HepG2 (cell line): Measurements from ENCODE around the gene B4GALT5. TPM values are rescaled to one million over a fixed set of nuclear protein-coding genes. Genes with fewer than 3 reads are reported as not detected.

ENCODE experiments used
- ATAC-seq: fragments of 200-7000 bp; cut with Tn5 transposase; 3 replicates; pipeline ENCODE4 v1.9.1; 2020; ENCODE audit warnings: mild to moderate bottlenecking, moderate library complexity
- BruUV-seq: library from RNA; stranded (reverse); fragments of 400-500 nt; replicated peaks from 2 replicates; lab custom pipeline; 2021; lab: Mats Ljungman, UMichigan
- CTCF ChIA-PET: fragments of 300-600 bp; formaldehyde crosslinking; extraction: SDS; loops from one replicate; lab custom pipeline; 2021; ENCODE audit warnings: low total read pairs, inconsistent platforms, low intra/inter-chr PET ratio; lab: Yijun Ruan, JAX
- POLR2A ChIA-PET: fragments of 350-600 bp; sonication (Branson Sonifier 250); formaldehyde crosslinking; loops from one replicate; lab custom pipeline; 2020; ENCODE audit warnings: antibody characterized with exemption, inconsistent platforms; lab: Yijun Ruan, JAX
- DNase-seq: peaks from one replicate; pipeline ENCODE4 v3.0.0-alpha.2; 2015; ENCODE audit warnings: low spot score
- FAIRE-seq: peaks from 3 replicates; lab custom pipeline; 2011; peaks lifted over from hg19 to GRCh38; lab: Jason Lieb, UNC
- H2AFZ ChIP-seq: one replicate; pipeline ENCODE4 v1.6.1; 2011; ENCODE audit warnings: low read length, inconsistent platforms
- H3K27ac ChIP-seq: fragments of 300-600 bp; 3 replicates; pipeline ENCODE4 v1.8.0; 2011; ENCODE audit warnings: mixed run types, mild to moderate bottlenecking, mixed read lengths, low read length, inconsistent platforms; ENCODE audit not compliant: insufficient read depth; ENCODE audit errors: extremely low read length
- H3K27me3 ChIP-seq, 2 experiments: fragments of 200-600 bp in 1 of 2; 2 replicates in 1 of 2; 3 replicates in 1 of 2; pipeline versions ENCODE4 v1.6.0 to v1.8.0; 2011; ENCODE audit warnings: low read length in 2 of 2, mild to moderate bottlenecking in 2 of 2, moderate library complexity in 2 of 2, inconsistent platforms in 1 of 2; ENCODE audit not compliant: insufficient read depth in 2 of 2, control insufficient read depth in 1 of 2
- H3K36me3 ChIP-seq, 2 experiments: fragments of 200-600 bp in 1 of 2; replicated peaks in 1 of 2; 2 replicates in 1 of 2; 3 replicates in 1 of 2; pipeline versions ENCODE4 v1.5.1 to v1.8.0; 2011; ENCODE audit warnings: low read length in 2 of 2, inconsistent platforms in 1 of 2; ENCODE audit not compliant: insufficient read depth in 2 of 2, control insufficient read depth in 1 of 2
- H3K4me1 ChIP-seq: 2 replicates; pipeline ENCODE4 v1.5.1; 2012; ENCODE audit warnings: low read length, inconsistent platforms; ENCODE audit not compliant: insufficient read depth
- H3K4me2 ChIP-seq: 2 replicates; pipeline ENCODE4 v1.6.0; 2011; ENCODE audit warnings: low read depth, low read length, inconsistent platforms
- H3K4me3 ChIP-seq, 3 experiments: fragments of 200-600 bp in 1 of 3; sonication (generic), shearing (Covaris generic) in 1 of 3; replicated peaks in 1 of 3; 2 replicates each; pipeline ENCODE4 v1.5.1; 2011 to 2016; ENCODE audit warnings: low read length in 3 of 3, inconsistent platforms in 2 of 3, low read depth in 2 of 3, mild to moderate bottlenecking in 2 of 3, control low read depth in 1 of 3, mixed read lengths in 1 of 3; ENCODE audit not compliant: insufficient read depth in 1 of 3
- H3K79me2 ChIP-seq: one replicate; pipeline ENCODE4 v1.6.1; 2011; ENCODE audit warnings: low read length, inconsistent platforms; ENCODE audit not compliant: insufficient read depth
- H3K9ac ChIP-seq: 2 replicates; pipeline ENCODE4 v1.6.0; 2011; ENCODE audit warnings: mild to moderate bottlenecking, low read depth, low read length, inconsistent platforms; ENCODE audit not compliant: insufficient read depth
- H3K9me3 ChIP-seq: 2 replicates; pipeline ENCODE4 v1.5.1; 2012; ENCODE audit warnings: mild to moderate bottlenecking, low read length
- H4K20me1 ChIP-seq: 2 replicates; pipeline ENCODE4 v1.6.0; 2011; ENCODE audit warnings: inconsistent platforms, mild to moderate bottlenecking, low read length, moderate library complexity; ENCODE audit not compliant: insufficient read depth
- GABPA ChIP-seq, 2 experiments: IDR thresholded peaks; 2 replicates each; pipeline ENCODE4 v1.6.1; 2011 to 2016; ENCODE audit warnings: low read depth in 2 of 2, low read length in 1 of 2, missing biosample characterization in 1 of 2, missing genetic modification characterization in 1 of 2
- GLI4 ChIP-seq: sonication (generic); formaldehyde crosslinking; IDR thresholded peaks from 2 replicates; pipeline ENCODE4 v1.5.1; 2020; ENCODE audit warnings: missing genetic modification reagents, mild to moderate bottlenecking, moderate library complexity, borderline replicate concordance
- GTF2F1 ChIP-seq: fragments of 150-350 bp; IDR thresholded peaks from 2 replicates; pipeline ENCODE4 v1.6.1; 2014; ENCODE audit warnings: low read length
- HDAC1 ChIP-seq: sonication (generic); formaldehyde crosslinking; IDR thresholded peaks from 2 replicates; pipeline ENCODE4 v1.5.1; 2020; ENCODE audit warnings: mild to moderate bottlenecking, missing genetic modification reagents
- HNF1A ChIP-seq, 2 experiments: sonication (generic) in 1 of 2; formaldehyde crosslinking in 1 of 2; IDR thresholded peaks; 2 replicates each; pipeline versions ENCODE4 v1.4.0 to v1.6.1; 2016 to 2020; ENCODE audit warnings: borderline replicate concordance in 1 of 2, low read depth in 1 of 2, mild to moderate bottlenecking in 1 of 2, missing genetic modification reagents in 1 of 2
- PHB2 ChIP-seq: fragments of 450-650 bp; IDR thresholded peaks from 2 replicates; pipeline ENCODE4 v1.6.1; 2018; ENCODE audit not compliant: partially characterized antibody
- RNF2 ChIP-seq: fragments of 450-650 bp; conservative IDR thresholded peaks from 2 replicates; pipeline ENCODE4 v1.6.1; 2016; ENCODE audit warnings: low read depth
- SCMH1 ChIP-seq: sonication (generic); formaldehyde crosslinking; IDR thresholded peaks from 2 replicates; pipeline ENCODE4 v1.9.0; 2021; ENCODE audit warnings: missing genetic modification reagents, mild to moderate bottlenecking, borderline replicate concordance
- SIN3B ChIP-seq: fragments of 150-350 bp; IDR thresholded peaks from 2 replicates; pipeline ENCODE4 v1.6.1; 2014; ENCODE audit warnings: low read length
- STAT6 ChIP-seq: sonication (generic); formaldehyde crosslinking; IDR thresholded peaks from 2 replicates; pipeline ENCODE4 v1.4.0; 2020; ENCODE audit warnings: missing genetic modification reagents, mild to moderate bottlenecking, borderline replicate concordance
- ZFP82 ChIP-seq: sonication (generic); formaldehyde crosslinking; IDR thresholded peaks from 2 replicates; pipeline ENCODE4 v1.5.1; 2020; ENCODE audit warnings: mild to moderate bottlenecking, missing genetic modification reagents, borderline replicate concordance
- ZNF430 ChIP-seq: sonication (generic); formaldehyde crosslinking; IDR thresholded peaks from 2 replicates; pipeline ENCODE4 v1.9.0; 2021; ENCODE audit warnings: mild to moderate bottlenecking, missing genetic modification reagents
- ZNF44 ChIP-seq: sonication (generic); formaldehyde crosslinking; IDR thresholded peaks from 2 replicates; pipeline ENCODE4 v1.5.1; 2020; ENCODE audit warnings: mild to moderate bottlenecking, missing genetic modification reagents
- ZNF747 ChIP-seq: sonication (generic); formaldehyde crosslinking; IDR thresholded peaks from 2 replicates; pipeline ENCODE4 v1.8.1; 2023; ENCODE audit warnings: missing genetic modification reagents, mild to moderate bottlenecking, borderline replicate concordance
- WGBS: methylation state at CpG from one replicate; pipeline ENCODE4 v1.1.6; 2017; ENCODE audit warnings: low lambda C conversion rate; 5-methylcytosine and 5-hydroxymethylcytosine counted together
- in situ Hi-C: cut with HindIII; loops from 2 replicates; pipeline ENCODE4 v1.10.0; 2017; ENCODE audit warnings: low pct_unique_long_range_greater_than_20kb; ENCODE audit not compliant: extremely low pct_ligation_motif_present
- intact Hi-C: fragments of 100-400 bp; cut with micrococcal nuclease; formaldehyde crosslinking; loops from one replicate; pipeline ENCODE4 v1.10.0; 2022; ENCODE audit not compliant: unreplicated experiment
- polyA plus RNA-seq, 8 experiments: library from polyadenylated mRNA; depleted of rRNA in 3 of 8; stranded (reverse) in 7 of 8; unstranded in 1 of 8; fragments of >200 nt; fragmentation: Illumina TruSeq in 4 of 8; extraction: Trizol in 4 of 8; gene quantifications; 2 replicates each; pipeline versions ENCODE4 v1.2.1 to v1.2.3, GENCODE V29; 2011 to 2016; ENCODE audit warnings: low read depth in 4 of 8, missing spikeins in 1 of 8, mixed read lengths in 1 of 8; ENCODE audit not compliant: insufficient read depth in 1 of 8
- total RNA-seq, 5 experiments: library from RNA; depleted of rRNA; stranded (reverse); fragments of >200 nt; fragmentation: Illumina TruSeq; extraction: Trizol; gene quantifications; 2 replicates each; pipeline ENCODE4 v1.2.3, GENCODE V29; 2016; ENCODE audit warnings: low read depth in 1 of 5

The B4GALT5 gene
- total and polyA plus RNA-seq, 2 of the 13 experiments (the other 11 are each of a cell fraction or from before 2014, with no cell fraction given) = 27.3 to 30.9 TPM

GRCh38 chr20:49583669-49584417, 129.8 kb downstream of the B4GALT5 start:
- Histone ChIP-seq H3K79me2 (no peaks in the 10 kb centered on the region), H3K27me3 (peaks cover 0 to 4% of the 10 kb centered on the region in 2 experiments; a peak in 1 of 5 replicates), H3K9me3 (peaks cover 7% of the 10 kb centered on the region), H3K36me3 (no peaks in the 10 kb centered on the region), H3K4me3 (peak overlapping the region in 2 of 3 experiments; percentile 29 to 59; a peak in 4 of 6 replicates), H3K4me1 (peaks cover 56% of the 10 kb centered on the region), H3K27ac (peak overlapping the region; percentile 84), H3K4me2 (peak overlapping the region; percentile 83), H4K20me1 (no peaks in the 10 kb centered on the region), H3K9ac (peak overlapping the region; percentile 68), H2AFZ (no peak overlapping the region)
- ChIA-PET POLR2A (interaction anchor here (0.6 to 4.3 kb wide), 24 partner anchors 8 to 352 kb away, joined by 3 to 126 read pairs (median 5); partner anchors contain the start of genes RNF114, SLC9A8 and SPATA2), CTCF (interaction anchor here (1.5 to 2.1 kb wide), 2 partner anchors 25 to 27 kb away, joined by 6 to 15 read pairs; no protein-coding TSS in a partner anchor)
- in situ Hi-C loops = no loop called here
- intact Hi-C loops = loop anchor here (1.0 kb wide), 1 partner anchor 16 kb away; no protein-coding TSS in a partner anchor
- DNase-seq = peak; percentile 97
- 3% methylated on average over 12 of the region's 12 CpGs for WGBS
- BruUV-seq = TSS peak; percentile 97
- peak; percentile 95 for ATAC-seq
- peak; percentile 92 for FAIRE-seq
- TF ChIP-seq STAT6 = peak; percentile 92; the same call in 1 of the 2 replicates
- no peak; the same call in none of the 2 replicates for TF ChIP-seq HNF1A (IDR thresholded peaks at IDR 0.05; ENCODE audit: low read depth)
- TF ChIP-seq HNF1A (CRISPR knock-in tag; IDR thresholded peaks at IDR 0.05; ENCODE audit: borderline replicate concordance) = peak; percentile 72; the same call in 1 of the 2 replicates
- no peak for TF ChIP-seq SIN3B
- TF ChIP-seq ZNF44 (CRISPR knock-in tag) = peak; percentile 99
- TF ChIP-seq HDAC1 (CRISPR knock-in tag) = peak; percentile 99
- peak; percentile 97 for TF ChIP-seq GLI4
- TF ChIP-seq RNF2 = peak; percentile 96
- no peak for TF ChIP-seq ZFP82
- TF ChIP-seq ZNF430 (CRISPR knock-in tag) = no peak
- TF ChIP-seq PHB2 = no peak
- no peak for TF ChIP-seq SCMH1
- no peak for TF ChIP-seq GABPA (IDR thresholded peaks at IDR 0.05; ENCODE audit: low read depth, low read length)
- TF ChIP-seq GABPA (CRISPR knock-in tag; IDR thresholded peaks at IDR 0.05; ENCODE audit: low read depth) = no peak; the same call in 1 of the 2 replicates
- no peak; the same call in 1 of the 2 replicates for TF ChIP-seq GTF2F1
- peak; percentile 79 for TF ChIP-seq ZNF747 (CRISPR knock-in tag)
